ENCODE results near the gene ITPR2. TPM values are rescaled to one million over a fixed set of nuclear protein-coding genes. Genes with fewer than 3 reads are reported as not detected.
"Not testable (repeated sequence)": the region's sequence is repeated elsewhere in the genome, so short reads cannot be mapped to it uniquely, and the experiment has no call there.

ITPR2 gene
- polyA plus RNA-seq, 1 experiment, result 3.4 TPM

GRCh38 chr12:26777236-26777635 is 55.8 kb downstream of the ITPR2 start:
- Histone ChIP-seq H3K9me3 (ENCODE audit: control insufficient read depth, insufficient read depth, low read length) (peaks cover 14% of the 10 kb centered on the region; the same call in 1 of the 2 replicates), H3K4me3 (ENCODE audit: low read depth, low read length) (no peak overlapping the region), H3K27me3 (ENCODE audit: control insufficient read depth, insufficient read depth, low read length) (no peaks in the 10 kb centered on the region), H3K27ac (ENCODE audit: low read depth, low read length) (no peak overlapping the region)
- ChIA-PET POLR2A (no interaction called here), CTCF (interaction anchor here (0.6 kb wide), 1 partner anchor 403 kb away, joined by 3 read pairs; no protein-coding TSS in a partner anchor)
- no peak for DNase-seq (ENCODE audit: low read depth, low spot score)
- TF ChIP-seq CTCF (IDR thresholded peaks at IDR 0.05; ENCODE audit: low read depth, low read length), result no peak

GRCh38 chr12:26775991-26776390 is 57.0 kb downstream of the ITPR2 start:
- POLR2A ChIA-PET; DNase-seq (ENCODE audit: low read depth, low spot score); H3K27me3 ChIP-seq (ENCODE audit: control insufficient read depth, insufficient read depth, low read length); CTCF ChIA-PET; H3K27ac ChIP-seq (ENCODE audit: low read depth, low read length); H3K4me3 ChIP-seq (ENCODE audit: low read depth, low read length): not testable (repeated sequence)
- H3K9me3 ChIP-seq (ENCODE audit: control insufficient read depth, insufficient read depth, low read length), result peaks cover 14% of the 10 kb centered on the region; the same call in 1 of the 2 replicates

DNA sequence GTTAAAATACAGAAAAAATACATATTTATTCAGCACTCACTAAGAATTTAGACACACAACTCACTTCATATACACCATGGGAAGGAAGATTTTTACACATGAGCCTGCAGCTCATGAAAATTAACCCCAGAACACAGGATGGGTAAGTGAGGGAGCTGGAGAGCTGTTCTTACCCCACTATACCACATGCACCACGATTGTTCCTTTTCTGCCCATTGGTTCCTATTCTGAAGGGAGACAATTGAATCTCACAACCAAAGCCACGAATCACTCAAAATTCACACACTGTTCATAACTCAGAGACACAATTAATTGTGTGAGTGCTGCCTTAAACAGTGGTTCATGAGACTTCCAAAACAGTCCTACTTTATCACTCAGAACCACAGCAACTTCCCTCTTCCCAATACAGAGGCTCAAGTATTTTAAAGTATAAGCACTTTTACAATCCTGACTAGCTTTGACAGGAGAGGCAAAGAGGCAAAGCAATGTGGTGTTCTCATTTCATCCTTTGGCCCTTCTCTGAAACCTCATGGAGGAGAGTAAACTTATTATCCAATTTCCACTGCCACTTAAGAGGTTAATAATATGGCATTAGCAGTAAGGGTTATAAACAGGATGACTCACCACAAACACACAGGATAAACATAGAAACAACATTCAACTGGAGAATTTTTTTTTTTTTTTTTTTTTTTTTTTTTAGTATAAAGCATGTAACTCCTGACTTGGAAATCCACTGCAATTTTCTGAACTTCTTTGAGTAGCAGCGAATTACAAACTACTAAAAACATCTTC is 59.5 kb downstream of the ITPR2 start:
- Histone ChIP-seq H3K27ac (ENCODE audit: low read depth, low read length) (no peak overlapping the region), H3K9me3 (ENCODE audit: control insufficient read depth, insufficient read depth, low read length) (peaks cover 14% of the 10 kb centered on the region; the same call in 1 of the 2 replicates), H3K27me3 (ENCODE audit: control insufficient read depth, insufficient read depth, low read length) (no peaks in the 10 kb centered on the region), H3K4me3 (ENCODE audit: low read depth, low read length) (no peak overlapping the region)
- CTCF ChIA-PET, result no interaction called here
- POLR2A ChIA-PET, result no interaction called here
- DNase-seq (ENCODE audit: low read depth, low spot score), result no peak
- no peak for TF ChIP-seq CTCF (IDR thresholded peaks at IDR 0.05; ENCODE audit: low read depth, low read length)

DNA sequence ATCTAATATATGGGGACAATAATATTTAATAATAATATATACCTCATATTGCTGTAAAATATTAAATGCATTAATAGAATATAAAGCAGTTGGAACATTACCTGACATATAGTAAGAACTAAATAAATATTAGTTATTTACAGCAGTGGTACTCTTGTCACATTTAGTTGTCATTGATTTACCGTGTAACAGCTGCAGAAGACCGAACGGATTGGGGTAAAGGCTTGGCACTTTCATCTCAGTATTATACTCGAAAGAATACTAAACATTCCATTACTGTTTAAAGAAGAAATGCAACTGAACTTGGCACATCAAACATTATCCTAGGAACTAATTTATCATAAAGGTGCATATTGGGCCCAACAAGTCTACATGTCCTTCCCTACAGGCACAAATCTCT is 61.1 kb downstream of the ITPR2 start:
- peaks cover 6% of the 10 kb centered on the region; the same call in 1 of the 2 replicates for H3K9me3 ChIP-seq (ENCODE audit: control insufficient read depth, insufficient read depth, low read length)
- ChIA-PET CTCF (no interaction called here), POLR2A (no interaction called here)
- H3K27me3 ChIP-seq (ENCODE audit: control insufficient read depth, insufficient read depth, low read length), result no peaks in the 10 kb centered on the region
- no peak overlapping the region for H3K4me3 ChIP-seq (ENCODE audit: low read depth, low read length)
- H3K27ac ChIP-seq (ENCODE audit: low read depth, low read length), result no peak overlapping the region
- no peak for TF ChIP-seq CTCF (IDR thresholded peaks at IDR 0.05; ENCODE audit: low read depth, low read length)
- no peak for DNase-seq (ENCODE audit: low read depth, low spot score)

GRCh38 chr12:26770239-26771070 is 62.5 kb downstream of the ITPR2 start:
- DNase-seq (ENCODE audit: low read depth, low spot score), result no peak

More at GRCh38 chr12:26770239-26771070, 62.5 kb downstream of the ITPR2 start:
- Histone ChIP-seq H3K9me3 (ENCODE audit: control insufficient read depth, insufficient read depth, low read length) (no peaks in the 10 kb centered on the region), H3K4me3 (ENCODE audit: low read depth, low read length) (no peak overlapping the region), H3K27me3 (ENCODE audit: control insufficient read depth, insufficient read depth, low read length) (no peaks in the 10 kb centered on the region), H3K27ac (ENCODE audit: low read depth, low read length) (no peak overlapping the region)
- POLR2A ChIA-PET, result no interaction called here
- no peak for TF ChIP-seq CTCF (IDR thresholded peaks at IDR 0.05; ENCODE audit: low read depth, low read length)
- CTCF ChIA-PET, result no interaction called here
